C4-2B (cell line): ENCODE measurements around the gene THEMIS.

Source experiments
- ZFX ChIP-seq: fragments of 450-650 bp; IDR thresholded peaks from 2 replicates; pipeline ENCODE4 v1.6.1; 2017
- TF ChIP-seq, protein P1 (sequence below): fragments of 450-650 bp; conservative IDR thresholded peaks from 2 replicates; pipeline ENCODE4 v1.5.1; 2017; ENCODE audit warnings: mild to moderate bottlenecking

DNA sequence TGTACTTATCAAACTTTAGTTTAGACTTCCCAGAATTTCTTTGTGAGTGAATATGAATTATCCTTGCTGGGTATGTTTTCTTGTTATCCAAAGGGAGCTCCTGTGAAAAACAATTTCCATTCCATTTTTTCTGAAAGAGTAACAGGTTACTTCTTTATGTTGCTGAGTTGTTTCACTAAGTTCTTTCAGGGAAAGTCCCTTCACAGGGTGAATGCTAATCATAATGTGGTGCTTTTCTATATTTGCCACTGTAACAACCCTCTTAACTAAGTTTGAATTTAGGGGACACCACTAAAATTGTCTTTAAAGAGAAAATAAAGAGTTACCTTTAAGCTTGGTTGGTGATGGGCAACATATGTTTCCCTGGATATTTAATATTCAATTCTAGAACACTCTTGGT is 79.4 kb downstream of the THEMIS start:
- TF ChIP-seq, protein P1, sequence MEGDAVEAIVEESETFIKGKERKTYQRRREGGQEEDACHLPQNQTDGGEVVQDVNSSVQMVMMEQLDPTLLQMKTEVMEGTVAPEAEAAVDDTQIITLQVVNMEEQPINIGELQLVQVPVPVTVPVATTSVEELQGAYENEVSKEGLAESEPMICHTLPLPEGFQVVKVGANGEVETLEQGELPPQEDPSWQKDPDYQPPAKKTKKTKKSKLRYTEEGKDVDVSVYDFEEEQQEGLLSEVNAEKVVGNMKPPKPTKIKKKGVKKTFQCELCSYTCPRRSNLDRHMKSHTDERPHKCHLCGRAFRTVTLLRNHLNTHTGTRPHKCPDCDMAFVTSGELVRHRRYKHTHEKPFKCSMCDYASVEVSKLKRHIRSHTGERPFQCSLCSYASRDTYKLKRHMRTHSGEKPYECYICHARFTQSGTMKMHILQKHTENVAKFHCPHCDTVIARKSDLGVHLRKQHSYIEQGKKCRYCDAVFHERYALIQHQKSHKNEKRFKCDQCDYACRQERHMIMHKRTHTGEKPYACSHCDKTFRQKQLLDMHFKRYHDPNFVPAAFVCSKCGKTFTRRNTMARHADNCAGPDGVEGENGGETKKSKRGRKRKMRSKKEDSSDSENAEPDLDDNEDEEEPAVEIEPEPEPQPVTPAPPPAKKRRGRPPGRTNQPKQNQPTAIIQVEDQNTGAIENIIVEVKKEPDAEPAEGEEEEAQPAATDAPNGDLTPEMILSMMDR, result no peak
- TF ChIP-seq ZFX, result no peak
